Measurements from ENCODE around the gene FAM32A. TPM values are rescaled to one million over a fixed set of nuclear protein-coding genes. Genes with fewer than 3 reads are reported as not detected.

Gene FAM32A
- total and polyA plus RNA-seq, 10 of the 15 experiments (the other 5 are each of a cell fraction or from before 2014, with no cell fraction given), result 33.3 to 116 (median 71.9) TPM

- H2AFZ ChIP-seq (ENCODE audit: control insufficient read depth, low read depth, low read length), result no peak overlapping the region
- H3K4me3 ChIP-seq, result no peak overlapping the region
- BruUV-seq (replicated peaks), result no TSS peak
- CTCF ChIA-PET, result no interaction called here
- RAD21 ChIA-PET (ENCODE audit: unreplicated experiment), result interaction anchor here (1.1 kb wide), 1 partner anchor 85 kb away, joined by 3 read pairs; no protein-coding TSS in a partner anchor
- H3K27ac ChIP-seq (ENCODE audit: control insufficient read depth, insufficient read depth), result no peak overlapping the region
- DNase-seq (ENCODE audit: low read depth, low spot score) (no peak), ATAC-seq (no peak), FAIRE-seq (no peak)
- no peaks in the 10 kb centered on the region; the same call in 2 of the 3 replicates for H3K9me3 ChIP-seq (replicated peaks; ENCODE audit: control insufficient read depth, insufficient read depth, low read length)
- no peak overlapping the region for H3K4me2 ChIP-seq (ENCODE audit: control insufficient read depth, insufficient read depth)
- TF ChIP-seq POLR2A (IDR thresholded peaks at IDR 0.05; ENCODE audit: low read depth, low read length) (0 out of 2 replicates have a peak, but pooled peaks have one; percentile 60), NR2C2 (IDR thresholded peaks at IDR 0.05; ENCODE audit: borderline replicate concordance, control insufficient read depth, insufficient read length, low read depth) (no peak), YBX1 (IDR thresholded peaks at IDR 0.05) (no peak), CREB1 (IDR thresholded peaks at IDR 0.05; ENCODE audit: low read depth) (no peak), ZBTB4 (CRISPR knock-in tag; IDR thresholded peaks at IDR 0.05) (no peak), POLR2AphosphoS5 (IDR thresholded peaks at IDR 0.05; ENCODE audit: low read length) (0 out of 2 replicates have a peak, but pooled peaks have one; percentile 58), POLR2AphosphoS2 (IDR thresholded peaks at IDR 0.05; ENCODE audit: low read depth, low read length) (0 out of 2 replicates have a peak, but pooled peaks have one; percentile 30)
- peaks cover 43% of the 10 kb centered on the region for H3K4me1 ChIP-seq (ENCODE audit: control insufficient read depth, insufficient read depth, low read length)
- SMC1A ChIA-PET (ENCODE audit: uncharacterized antibody, unreplicated experiment), result interaction anchor here (1.0 to 5.6 kb wide), 3 partner anchors 9 to 17 kb away, joined by 3 to 33 read pairs (median 4); partner anchors contain the start of gene HSH2D
- H3K27me3 ChIP-seq (replicated peaks in 1 of 2; ENCODE audit: control insufficient read depth in 2 of 2, insufficient read depth in 2 of 2, low read length in 1 of 2), result no peaks in the 10 kb centered on the region
- POLR2A ChIA-PET, result interaction anchor here (2.0 kb wide), 1 partner anchor 12 kb away, joined by 18 read pairs; no protein-coding TSS in a partner anchor
- peaks cover 3% of the 10 kb centered on the region; the same call in 1 of the 2 replicates for H4K20me1 ChIP-seq (ENCODE audit: control insufficient read depth, insufficient read depth)
- WGBS (ENCODE audit: insufficient coverage, insufficient replicate concordance, low lambda C conversion rate, missing lambda C conversion rate), result 96% methylated on average over 10 of the region's 10 CpGs
- in situ Hi-C loops (cut with MboI), result no loop called here
- no peak overlapping the region for H3K9ac ChIP-seq (ENCODE audit: control insufficient read depth, insufficient read depth, low read length)
- peaks cover 33 to 38% of the 10 kb centered on the region in 2 experiments for H3K36me3 ChIP-seq (ENCODE audit: control insufficient read depth in 2 of 2, insufficient read depth in 2 of 2, low read length in 1 of 2)
- intact Hi-C loops (cut with micrococcal nuclease; ENCODE audit: unreplicated experiment), result no loop called here
- H3K79me2 ChIP-seq (ENCODE audit: control insufficient read depth, insufficient read depth, low read length), result peaks cover 4% of the 10 kb centered on the region
Observed at GRCh38 chr19:16157601-16158000, 27.6 kb upstream of the FAM32A start.
